Measurements from ENCODE around the gene MFAP2.

MFAP2 gene

DNA sequence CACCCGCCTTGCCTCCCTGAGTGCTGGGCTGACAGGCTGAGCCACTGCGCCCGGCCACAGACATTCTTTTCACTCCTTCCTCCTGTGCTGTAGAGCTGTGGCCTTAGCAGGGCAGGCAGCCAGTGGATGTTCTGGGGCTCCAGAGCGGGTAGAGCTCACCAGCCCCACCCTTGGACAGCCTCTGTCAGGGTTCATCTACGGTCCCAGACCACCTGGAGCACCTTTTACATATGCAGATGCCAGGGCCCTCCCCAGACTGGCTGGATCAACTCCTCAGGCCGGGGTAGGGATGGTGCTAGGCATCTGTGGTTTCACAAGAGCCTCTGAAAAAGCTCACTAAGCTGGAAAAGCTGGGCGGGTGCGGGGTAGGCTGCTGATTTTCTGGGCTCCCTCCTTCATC is 26.7 kb upstream of the MFAP2 start:
- DNase-seq (ENCODE audit: low spot score), result no peak

DNA sequence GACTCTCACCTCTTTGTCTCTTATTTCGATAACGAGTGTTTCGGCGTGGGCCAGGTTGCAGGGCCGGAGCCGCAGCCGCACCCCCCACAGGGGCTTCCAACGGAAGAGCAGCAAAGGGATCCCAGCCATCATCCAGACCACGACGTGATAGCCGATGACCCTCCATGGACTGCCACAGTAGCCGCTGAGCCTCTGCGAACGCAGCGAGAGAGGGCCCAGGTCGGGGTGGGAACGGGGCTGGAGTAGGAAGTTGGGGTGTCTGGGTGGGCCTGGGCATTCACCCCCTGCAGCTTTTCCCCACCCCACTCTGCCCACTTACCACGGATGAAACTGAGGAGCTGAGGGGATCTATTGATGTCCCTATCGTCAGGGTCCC is 24.9 kb upstream of the MFAP2 start:
- no peak for DNase-seq (ENCODE audit: low spot score)

GRCh38 chr1:17004466-17005364 is 24.3 kb upstream of the MFAP2 start:
- DNase-seq (ENCODE audit: low spot score), result no peak

GRCh38 chr1:17002524-17002902 is 22.1 kb upstream of the MFAP2 start:
- no peak for DNase-seq (ENCODE audit: low spot score)

DNA sequence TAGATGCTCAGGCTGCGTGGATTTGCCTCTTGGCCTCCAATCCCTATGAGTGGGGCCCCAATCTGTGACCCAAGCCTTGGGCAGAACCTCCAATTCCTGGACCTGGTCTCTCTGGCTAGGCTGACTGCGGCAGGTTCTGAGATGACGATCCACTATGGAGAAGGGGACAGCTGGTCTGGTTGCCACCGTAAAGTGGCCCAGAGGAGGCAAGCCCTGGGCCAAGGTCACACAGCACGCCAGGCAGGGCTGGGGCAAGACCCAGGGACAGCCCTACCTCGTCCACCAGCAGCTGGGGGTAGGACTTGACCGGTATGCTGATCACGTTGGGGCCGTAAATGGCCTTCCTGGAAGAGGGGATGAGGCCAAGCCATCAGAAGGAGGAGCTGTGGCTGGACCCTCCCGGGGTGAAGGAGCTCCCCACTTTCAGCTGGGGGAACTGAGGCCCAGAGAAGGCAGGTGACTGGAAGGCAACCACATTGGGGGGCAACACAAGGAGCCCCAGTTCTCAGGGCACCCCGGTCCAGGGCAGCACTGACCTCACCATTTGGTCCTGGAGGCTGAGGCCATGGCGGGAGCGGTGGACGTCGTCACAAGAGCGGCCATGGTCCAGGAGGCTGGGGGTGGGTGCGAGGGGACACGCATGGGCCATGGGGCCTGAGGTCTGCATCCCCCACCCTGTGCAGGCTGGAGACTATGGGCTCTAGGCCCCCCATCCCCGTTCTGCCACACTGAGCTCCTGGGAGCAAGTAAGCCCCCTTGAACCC is 21.5 kb upstream of the MFAP2 start:
- no peak for DNase-seq (ENCODE audit: low spot score)

DNA sequence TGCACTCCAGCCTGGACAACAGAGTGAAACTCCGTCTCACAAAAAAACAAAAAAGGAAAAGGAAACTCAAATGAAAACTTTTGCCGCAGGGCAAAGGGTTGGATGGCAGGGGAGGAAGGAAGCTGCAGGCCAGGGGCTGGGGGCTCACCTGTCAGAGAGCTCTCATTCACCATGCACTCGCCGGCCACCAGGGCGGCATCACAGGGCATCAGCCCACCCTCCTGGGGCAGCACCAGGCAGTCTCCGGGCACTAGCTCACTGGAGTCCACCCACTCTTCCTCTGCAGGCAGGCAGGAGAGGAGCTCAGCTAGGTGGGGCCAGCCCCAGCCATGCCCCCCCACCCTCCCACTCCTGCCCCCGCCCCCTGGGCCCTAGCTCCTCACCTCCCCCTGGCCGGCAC is 19.4 kb upstream of the MFAP2 start:
- no peak for DNase-seq (ENCODE audit: low spot score)

DNA sequence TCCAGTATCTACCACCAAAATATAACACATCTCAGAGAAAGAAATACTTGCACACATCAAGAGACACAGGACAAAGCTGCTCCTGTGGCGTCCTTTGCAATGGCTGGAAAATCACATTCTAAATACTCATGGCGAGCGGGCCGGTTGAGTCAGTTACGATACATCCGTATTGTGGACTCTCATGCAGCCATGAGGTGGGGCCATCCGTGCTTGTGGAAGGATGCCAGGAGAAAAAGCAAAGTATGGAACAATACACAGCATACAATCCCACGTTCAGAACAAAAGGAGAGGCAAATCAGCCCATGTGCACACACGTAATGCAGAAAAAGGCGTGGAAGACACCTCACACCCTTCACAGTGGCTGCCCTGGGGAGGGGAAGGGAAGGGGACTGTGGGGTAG is 18.2 kb upstream of the MFAP2 start:
- no peak for DNase-seq (ENCODE audit: low spot score)

DNA sequence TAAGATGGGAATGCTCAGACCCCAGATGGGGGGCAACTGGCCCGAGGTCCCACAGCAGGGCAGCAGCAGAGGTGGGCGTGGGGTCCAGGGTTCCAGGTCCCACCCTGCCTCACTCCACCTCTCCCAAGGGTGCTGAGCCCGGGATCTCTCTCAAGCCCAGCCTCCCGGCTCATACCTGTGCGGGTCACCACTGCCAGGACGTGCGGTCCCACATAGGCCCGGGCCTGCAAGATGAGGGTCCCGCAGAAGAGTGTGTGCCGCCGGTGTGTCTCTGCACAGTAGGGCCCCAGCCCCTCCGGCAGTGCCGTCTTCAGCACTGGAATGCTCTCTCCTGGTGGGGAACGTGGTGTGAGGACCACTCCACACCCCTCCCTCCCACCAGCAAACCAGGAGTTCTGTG is 16.4 kb upstream of the MFAP2 start:
- no peak for DNase-seq (ENCODE audit: low spot score)

- DNase-seq (ENCODE audit: low spot score), result no peak
These were observed 13.2 kb upstream of the MFAP2 start for GRCh38 chr1:16993521-16994038.

DNA sequence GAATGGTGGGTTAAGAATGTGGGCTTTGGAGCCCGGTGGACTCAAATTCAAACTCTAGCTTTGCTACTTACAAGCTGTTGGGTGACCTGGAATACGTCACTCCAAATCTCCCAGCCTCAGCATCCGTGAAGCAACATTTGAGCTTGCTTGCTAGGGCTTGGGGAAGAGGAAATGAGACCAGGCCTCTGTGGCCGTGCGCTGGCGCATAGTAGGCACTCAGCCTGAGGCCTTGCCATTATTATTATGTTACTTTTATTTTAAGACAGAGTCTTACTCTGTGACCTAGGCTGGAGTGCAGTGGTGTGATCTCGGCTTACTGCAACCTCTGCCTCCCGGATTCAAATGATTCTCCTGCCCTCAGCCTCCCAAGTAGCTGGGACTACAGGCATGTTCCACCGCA is 12.3 kb upstream of the MFAP2 start:
- no peak for DNase-seq (ENCODE audit: low spot score)

GRCh38 chr1:16992102-16992501 is 11.7 kb upstream of the MFAP2 start:
- no peak for DNase-seq (ENCODE audit: low spot score)

DNA sequence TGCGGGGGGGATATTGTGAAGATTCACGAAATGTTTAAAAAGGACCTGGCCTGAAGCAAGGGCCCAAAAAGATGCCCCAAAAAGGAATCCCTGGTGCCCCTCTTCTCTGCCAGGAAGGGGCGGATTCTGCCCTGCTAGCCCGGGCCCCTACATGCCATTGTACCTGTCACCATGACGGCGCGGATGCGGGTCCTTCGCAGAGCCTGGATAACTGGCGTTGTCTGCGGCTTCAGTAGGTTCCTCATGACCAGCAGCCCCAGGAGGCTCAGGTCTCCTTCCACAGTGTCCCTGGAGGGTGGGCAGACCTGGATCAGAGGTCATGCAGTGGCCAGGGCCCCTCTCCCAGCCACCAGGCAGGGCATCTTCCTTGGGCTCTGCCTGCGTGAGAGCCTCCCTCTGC is 11.2 kb upstream of the MFAP2 start:
- DNase-seq (ENCODE audit: low spot score), result no peak

DNA sequence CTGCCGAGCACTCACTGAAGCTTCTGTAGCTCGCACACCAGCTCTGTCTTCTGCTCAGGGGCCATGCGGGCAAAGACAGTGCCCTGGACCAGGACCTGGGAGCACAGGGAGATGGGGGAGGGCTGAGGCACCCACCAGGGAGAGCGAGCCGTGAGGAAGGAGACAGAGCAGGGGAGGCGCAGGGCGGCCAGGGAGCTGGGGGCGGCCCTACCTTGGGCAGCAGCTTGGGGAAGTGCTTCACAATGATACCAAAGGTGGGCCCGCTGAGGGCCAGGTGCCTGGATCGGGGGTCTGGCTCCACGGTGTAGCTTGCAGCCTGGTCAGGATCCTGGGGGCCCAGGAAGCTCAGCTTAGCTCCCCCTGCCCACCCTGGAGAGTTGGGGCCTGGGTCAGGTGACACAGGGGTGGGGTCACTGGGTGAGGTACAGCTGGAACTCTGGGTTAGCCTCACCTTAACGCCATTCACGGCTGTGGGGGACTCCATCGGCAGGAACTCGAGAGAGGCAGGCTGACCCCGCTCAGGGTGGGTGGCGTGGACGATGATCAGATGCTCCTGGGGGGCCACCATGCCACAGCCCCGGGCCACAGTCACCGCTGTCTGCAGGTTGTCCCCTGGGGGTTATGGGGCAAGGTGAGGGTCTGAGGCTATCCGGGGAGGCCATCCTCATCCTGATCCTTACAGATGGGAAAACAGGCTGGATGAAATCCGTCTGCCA is 9.4 kb upstream of the MFAP2 start:
- no peak for DNase-seq (ENCODE audit: low spot score)

DNA sequence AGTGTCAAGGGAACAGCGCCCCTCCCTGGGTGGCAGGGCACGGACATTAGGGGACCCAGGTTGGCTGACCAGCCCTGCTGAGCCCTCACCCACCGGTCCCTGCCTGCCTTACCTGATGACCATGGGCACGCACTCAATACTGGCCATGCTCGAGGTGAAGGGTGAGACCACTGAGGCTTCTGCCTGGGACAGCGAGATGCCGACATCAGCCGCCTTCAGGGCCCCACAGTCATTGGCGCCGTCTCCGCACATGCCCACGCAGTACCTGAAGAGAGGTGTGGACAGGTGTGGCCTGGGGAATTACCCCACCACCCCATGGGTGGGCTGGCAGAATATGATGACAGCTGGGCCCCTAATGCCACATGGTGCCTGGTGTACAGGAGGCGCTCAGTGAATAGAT is 7.8 kb upstream of the MFAP2 start:
- DNase-seq (ENCODE audit: low spot score), result no peak

DNA sequence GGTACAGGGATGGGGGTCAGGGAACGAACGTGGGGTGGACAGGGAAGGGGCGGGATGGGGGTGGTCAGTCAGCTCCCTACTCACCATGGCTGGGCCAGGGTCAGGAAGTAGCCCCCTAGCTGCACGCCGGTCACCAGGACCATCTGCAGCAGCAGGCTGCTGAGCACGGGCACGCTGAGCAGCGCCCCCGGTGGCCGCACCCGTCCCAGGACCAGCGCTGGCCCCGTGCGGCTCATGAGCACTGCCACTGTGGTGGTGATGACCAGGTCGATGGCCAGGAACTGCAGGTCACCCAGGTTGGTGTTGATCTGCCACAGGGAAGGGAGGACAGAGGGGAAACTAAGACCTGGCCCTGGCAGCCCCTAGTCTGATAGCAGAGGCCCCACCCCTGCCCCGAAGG is 6.5 kb upstream of the MFAP2 start:
- no peak for DNase-seq (ENCODE audit: low spot score)

DNA sequence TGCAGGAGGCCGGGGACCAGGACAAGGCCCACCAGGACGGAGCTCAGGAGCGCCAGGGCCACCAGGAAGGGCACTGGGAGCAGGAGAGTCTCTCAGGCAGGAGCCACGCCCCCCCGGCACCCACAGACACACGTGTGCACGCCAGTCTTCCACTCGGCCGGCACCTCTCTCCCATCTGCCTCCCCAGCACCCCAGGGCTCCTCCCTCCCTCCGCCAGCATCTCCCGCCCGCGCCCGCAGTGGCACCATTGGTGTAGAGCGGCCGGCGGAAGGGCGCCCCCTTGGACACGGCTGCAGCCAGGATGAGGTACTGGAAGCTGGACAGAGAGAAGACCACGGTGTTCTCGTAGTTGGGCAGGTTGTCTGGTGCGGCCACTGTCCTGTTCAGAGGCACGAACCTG is 6.1 kb upstream of the MFAP2 start:
- DNase-seq (ENCODE audit: low spot score), result no peak

GRCh38 chr1:16986113-16986512 is 5.7 kb upstream of the MFAP2 start:
- no peak for DNase-seq (ENCODE audit: low spot score)

DNA sequence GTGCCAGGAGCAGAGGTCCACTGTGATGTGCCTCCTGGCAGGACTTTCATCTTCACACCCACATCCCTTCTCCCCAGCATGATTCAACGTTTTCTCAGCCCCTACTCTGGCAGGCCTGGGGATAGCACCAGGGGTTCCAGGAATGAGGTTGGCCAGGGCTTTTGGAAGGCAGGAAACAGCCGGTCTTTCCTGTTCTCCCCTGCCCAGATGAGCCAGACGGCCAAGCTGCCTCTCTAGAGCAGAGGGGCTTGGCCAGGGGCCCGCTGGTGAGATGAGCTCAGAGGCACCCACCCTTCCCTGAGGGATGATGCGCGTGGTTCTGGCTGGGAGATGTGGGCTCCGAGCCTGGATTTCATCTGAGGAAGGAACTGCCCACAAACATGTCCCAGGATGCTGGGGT is 4.3 kb upstream of the MFAP2 start:
- no peak for DNase-seq (ENCODE audit: low spot score)

DNA sequence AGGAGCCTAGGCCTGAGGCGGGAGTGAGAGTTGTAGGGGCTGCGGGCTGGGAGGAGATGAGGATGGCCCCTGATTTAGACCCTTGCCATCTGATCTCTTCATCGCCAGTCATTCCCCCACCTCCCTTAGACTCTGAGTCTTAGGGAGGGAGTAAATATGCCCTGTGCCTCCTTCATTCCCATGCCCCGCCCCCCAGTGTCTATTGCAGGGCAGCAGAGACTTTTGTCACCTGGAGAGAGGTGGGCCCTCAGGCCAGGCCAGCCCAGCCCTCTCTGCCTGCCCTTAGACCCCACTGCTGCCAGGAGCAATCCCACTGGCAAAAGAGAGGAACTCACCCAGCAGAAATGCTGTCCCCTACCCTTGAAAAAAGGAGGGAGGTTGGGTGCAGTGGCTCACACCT is 3.2 kb upstream of the MFAP2 start:
- no peak for DNase-seq (ENCODE audit: low spot score)

- no peak for DNase-seq (ENCODE audit: low spot score)
These were observed 2.5 kb upstream of the MFAP2 start for GRCh38 chr1:16982902-16983301.

GRCh38 chr1:16981269-16981849 is 939 bp upstream of the MFAP2 start:
- DNase-seq (ENCODE audit: low spot score), result no peak
